ENCODE data around the gene ABCA10.
"Not testable (repeated sequence)": the region's sequence is repeated elsewhere in the genome, so short reads cannot be mapped to it uniquely, and the experiment has no call there.

The ABCA10 gene
- 2.4 to 3.6 reads per million in 2 donors for total RNA-seq

GRCh38 chr17:69228576-69228975, at the start of gene ABCA10:
TSS of gene ABCA10 (minus strand) at chr17:69228824. CDS start at chr17:69225358, 3,466 bp downstream.
- DNase-seq = no peak

- DNase-seq = not testable (repeated sequence)
Measured at GRCh38 chr17:69276279-69276678, 47.7 kb upstream of the ABCA10 start.

- no peak for DNase-seq
Measured at GRCh38 chr17:69275751-69276150, 47.1 kb upstream of the ABCA10 start.

- DNase-seq = no peak
Measured at GRCh38 chr17:69271023-69271422, 42.4 kb upstream of the ABCA10 start.

GRCh38 chr17:69269131-69269998, 40.7 kb upstream of the ABCA10 start:
- DNase-seq = no peak

GRCh38 chr17:69268543-69269014, 40.0 kb upstream of the ABCA10 start:
- DNase-seq = no peak

- no peak for DNase-seq
Measured at GRCh38 chr17:69267219-69267618, 38.6 kb upstream of the ABCA10 start.

GRCh38 chr17:69265873-69266272, 37.2 kb upstream of the ABCA10 start:
- no peak for DNase-seq

GRCh38 chr17:69254187-69254586, 25.6 kb upstream of the ABCA10 start:
- DNase-seq = no peak

GRCh38 chr17:69250641-69251040, 22.0 kb upstream of the ABCA10 start:
- no peak for DNase-seq

- DNase-seq = no peak
Measured at GRCh38 chr17:69246726-69247375, 18.2 kb upstream of the ABCA10 start.

- no peak for DNase-seq
Measured at GRCh38 chr17:69246202-69246601, 17.6 kb upstream of the ABCA10 start.

- no peak for DNase-seq
Measured at GRCh38 chr17:69245617-69246016, 17.0 kb upstream of the ABCA10 start.

GRCh38 chr17:69239611-69240600, 11.3 kb upstream of the ABCA10 start:
- no peak for DNase-seq

- no peak for DNase-seq
Measured at GRCh38 chr17:69236946-69237345, 8.3 kb upstream of the ABCA10 start.

- DNase-seq = no peak
Measured at GRCh38 chr17:69236464-69236863, 7.8 kb upstream of the ABCA10 start.

- peak; percentile 32 for DNase-seq
Measured at GRCh38 chr17:69235338-69236058, 6.9 kb upstream of the ABCA10 start.

GRCh38 chr17:69232650-69233049, 4.0 kb upstream of the ABCA10 start:
- DNase-seq = no peak

GRCh38 chr17:69231521-69231920, 2.9 kb upstream of the ABCA10 start:
- DNase-seq = no peak

- DNase-seq = no peak
Measured at GRCh38 chr17:69230939-69231338, 2.3 kb upstream of the ABCA10 start.

GRCh38 chr17:69228018-69228417, 606 bp downstream of the ABCA10 start:
- DNase-seq = no peak

- DNase-seq = no peak
Measured at GRCh38 chr17:69227541-69227940, 1.1 kb downstream of the ABCA10 start.
